A549 (cell line): ENCODE measurements around the gene RASA1. TPM values are rescaled to one million over a fixed set of nuclear protein-coding genes. Genes with fewer than 3 reads are reported as not detected.

Experiments
- ATAC-seq, 2 experiments: fragments of 200-7000 bp in 1 of 2; fragments of >200 bp in 1 of 2; cut with Nextera tagmentation in 1 of 2; cut with Tn5 transposase in 1 of 2; 3 replicates each; pipeline versions ENCODE4 v1.8.0 to v1.9.1; 2018 to 2020; ENCODE audit warnings: mild to moderate bottlenecking in 1 of 2, moderate library complexity in 1 of 2
- CTCF ChIA-PET: fragments of 300-600 bp; sonication (Branson Sonifier 250); formaldehyde crosslinking; extraction: SDS; loops from one replicate; lab custom pipeline; 2021; ENCODE audit warnings: antibody characterized with exemption, inconsistent platforms; lab: Yijun Ruan, JAX
- POLR2A ChIA-PET: fragments of 350-600 bp; formaldehyde crosslinking; extraction: SDS; loops from one replicate; lab custom pipeline; 2021; ENCODE audit warnings: antibody characterized with exemption, inconsistent platforms; lab: Yijun Ruan, JAX
- DNase-seq, 2 experiments: peaks; one replicate each; pipeline versions ENCODE4 v3.0.0 to v3.0.0-alpha.2; 2011 to 2016; ENCODE audit warnings: low read depth in 1 of 2, low spot score in 1 of 2
- FAIRE-seq: peaks from 2 replicates; lab custom pipeline; 2011; peaks lifted over from hg19 to GRCh38; lab: Jason Lieb, UNC
- H3K27ac ChIP-seq, 2 experiments: fragments of >200 bp; sonication (Bioruptor Twin); formaldehyde crosslinking; 3 replicates each; pipeline ENCODE4 v1.5.1; 2016 to 2017
- H3K4me1 ChIP-seq: fragments of >200 bp; sonication (Bioruptor Twin); formaldehyde crosslinking; 3 replicates; pipeline ENCODE4 v1.6.1; 2016
- H3K4me2 ChIP-seq: fragments of >200 bp; sonication (Bioruptor Twin); formaldehyde crosslinking; 3 replicates; pipeline ENCODE4 v1.6.1; 2016
- H3K4me3 ChIP-seq: fragments of >200 bp; sonication (Bioruptor Twin); formaldehyde crosslinking; 3 replicates; pipeline ENCODE4 v1.5.1; 2016
- H3K9me3 ChIP-seq: fragments of >200 bp; sonication (Bioruptor Twin); formaldehyde crosslinking; 3 replicates; pipeline ENCODE4 v1.6.1; 2016
- BHLHE40 ChIP-seq: IDR thresholded peaks from 2 replicates; pipeline ENCODE4 v1.6.1; 2012; ENCODE audit warnings: low read depth, low read length, inconsistent platforms
- EHMT2 ChIP-seq: fragments of 200-600 bp; sonication (generic); IDR thresholded peaks from 2 replicates; pipeline ENCODE4 v1.6.1; 2016; ENCODE audit warnings: antibody characterized with exemption, low read depth, mild to moderate bottlenecking, moderate library complexity
- EP300 ChIP-seq, 2 experiments: fragments of >200 bp; sonication (Bioruptor Twin); formaldehyde crosslinking; IDR thresholded peaks; 2 replicates in 1 of 2; 3 replicates in 1 of 2; pipeline ENCODE4 v1.6.1; 2016 to 2017
- FOXS1 ChIP-seq: fragments of 250-450 bp; sonication (Bioruptor Pico); IDR thresholded peaks from 2 replicates; pipeline ENCODE4 v1.5.0; 2020; ENCODE audit warnings: mild to moderate bottlenecking, moderate library complexity
- GATA3 ChIP-seq: IDR thresholded peaks from 2 replicates; pipeline ENCODE4 v1.6.1; 2012; ENCODE audit warnings: borderline replicate concordance
- HDAC2 ChIP-seq: fragments of 200-600 bp; sonication (generic); IDR thresholded peaks from 2 replicates; pipeline ENCODE4 v1.6.1; 2016
- HOXB13 ChIP-seq: fragments of 250-450 bp; sonication (Bioruptor Pico); IDR thresholded peaks from 2 replicates; pipeline ENCODE4 v1.5.0; 2020; ENCODE audit warnings: low read depth, mild to moderate bottlenecking, moderate library complexity
- HOXB5 ChIP-seq: fragments of 250-450 bp; sonication (Bioruptor Pico); IDR thresholded peaks from 2 replicates; pipeline ENCODE4 v1.5.0; 2020; ENCODE audit warnings: mild to moderate bottlenecking, moderate library complexity
- KDM5A ChIP-seq: fragments of 200-600 bp; sonication (generic); IDR thresholded peaks from 2 replicates; pipeline ENCODE4 v1.6.1; 2016; ENCODE audit warnings: antibody characterized with exemption, mild to moderate bottlenecking
- NPAS2 ChIP-seq: fragments of 250-450 bp; sonication (Bioruptor Pico); IDR thresholded peaks from 2 replicates; pipeline ENCODE4 v1.8.0; 2022; ENCODE audit warnings: mild to moderate bottlenecking, moderate library complexity, borderline replicate concordance
- NR3C1 ChIP-seq: fragments of >200 bp; sonication (Bioruptor Twin); formaldehyde crosslinking; IDR thresholded peaks from 3 replicates; pipeline ENCODE4 v1.6.1; 2017
- POLR2A ChIP-seq: IDR thresholded peaks from 2 replicates; pipeline ENCODE4 v1.6.1; 2012; ENCODE audit warnings: mild to moderate bottlenecking, low read length
- RAD21 ChIP-seq, 2 experiments: fragments of >200 bp in 1 of 2; sonication (Bioruptor Twin) in 1 of 2; formaldehyde crosslinking in 1 of 2; IDR thresholded peaks in 1 of 2; conservative IDR thresholded peaks in 1 of 2; 2 replicates in 1 of 2; 3 replicates in 1 of 2; pipeline ENCODE4 v1.6.1; 2012 to 2018; ENCODE audit warnings: inconsistent platforms in 1 of 2
- RNF2 ChIP-seq: fragments of 200-600 bp; sonication (generic); IDR thresholded peaks from 2 replicates; pipeline ENCODE4 v1.6.1; 2016; ENCODE audit warnings: low read depth, mild to moderate bottlenecking, antibody characterized with exemption, moderate library complexity, borderline replicate concordance
- SMC3 ChIP-seq: fragments of >200 bp; sonication (Bioruptor Twin); formaldehyde crosslinking; IDR thresholded peaks from 3 replicates; pipeline ENCODE4 v1.6.1; 2018; ENCODE audit warnings: inconsistent platforms
- ZSCAN20 ChIP-seq: fragments of 250-450 bp; sonication (Bioruptor Pico); IDR thresholded peaks from 2 replicates; pipeline ENCODE4 v1.8.0; 2022; ENCODE audit warnings: mild to moderate bottlenecking, moderate library complexity
- WGBS: methylation state at CpG from one replicate; pipeline ENCODE4 v1.1.6; 2017; ENCODE audit errors: missing lambda C conversion rate; 5-methylcytosine and 5-hydroxymethylcytosine counted together
- polyA plus RNA-seq, 4 experiments: library from polyadenylated mRNA; depleted of rRNA in 3 of 4; stranded (reverse); fragments of >200 nt; fragmentation: RNase III in 1 of 4; extraction: RNeasy Plus Mini Kit Qiagen cat#74134 plus additional on column Dnase treatment in 1 of 4; gene quantifications; 2 replicates in 3 of 4; 3 replicates in 1 of 4; pipeline ENCODE4 v1.2.3, GENCODE V29; 2011 to 2017
- TF ChIP-seq, protein P1 (sequence below): fragments of 250-450 bp; sonication (Bioruptor Pico); IDR thresholded peaks from 2 replicates; pipeline ENCODE4 v1.5.0; 2021; ENCODE audit warnings: mild to moderate bottlenecking, moderate library complexity, borderline replicate concordance
- TF ChIP-seq, protein P2 (sequence below): fragments of 200-600 bp; sonication (generic); IDR thresholded peaks from 2 replicates; pipeline ENCODE4 v1.6.1; 2016; ENCODE audit warnings: antibody characterized with exemption, mild to moderate bottlenecking, moderate library complexity
- TF ChIP-seq, protein P3 (sequence below): IDR thresholded peaks from 2 replicates; pipeline ENCODE4 v1.6.1; 2012
- TF ChIP-seq, protein P4 (sequence below): fragments of >200 bp; sonication (Bioruptor Twin); formaldehyde crosslinking; IDR thresholded peaks from 3 replicates; pipeline ENCODE4 v1.6.1; 2016
- TF ChIP-seq, protein P5 (sequence below): fragments of >200 bp; sonication (Bioruptor Twin); formaldehyde crosslinking; IDR thresholded peaks from 3 replicates; pipeline ENCODE4 v1.5.1; 2016

The RASA1 gene
- polyA plus RNA-seq, 2 of the 4 experiments (the other 2 are of a cell fraction), result 18.3 to 41.5 TPM

DNA sequence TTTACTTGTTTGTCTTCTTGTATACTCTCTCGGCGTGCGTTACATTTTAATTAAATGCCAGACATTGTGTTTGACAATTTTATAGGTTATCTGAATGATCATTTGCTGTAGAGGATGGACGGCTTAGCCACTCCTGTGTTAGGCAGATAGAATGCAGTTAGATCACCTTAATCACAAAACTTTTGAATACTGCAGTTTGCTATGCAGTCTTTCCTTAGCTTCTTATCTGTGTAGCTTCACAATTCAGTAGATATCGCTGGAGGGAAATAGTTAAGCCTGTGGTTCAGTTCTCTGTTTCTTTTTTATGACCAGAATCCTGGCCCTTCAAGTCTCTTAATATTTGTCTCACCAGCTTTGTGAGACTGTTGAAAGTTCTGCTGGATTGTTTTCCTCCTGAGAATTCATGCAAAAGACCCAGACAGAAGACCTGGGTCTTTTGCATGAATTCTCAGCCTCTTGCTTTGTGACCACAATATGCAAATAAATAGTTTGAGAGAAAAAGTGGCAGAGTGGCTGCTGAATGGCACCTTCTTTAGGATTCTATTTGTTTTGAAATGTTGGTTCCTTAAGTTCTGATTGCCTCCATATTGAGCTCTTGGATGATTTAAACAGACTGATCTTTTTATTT lies 40.2 kb downstream of the RASA1 start:
- no peak for FAIRE-seq
- no peak for ATAC-seq
- Histone ChIP-seq H3K4me1 (no peaks in the 10 kb centered on the region), H3K27ac (no peak overlapping the region), H3K4me2 (no peak overlapping the region), H3K9me3 (no peaks in the 10 kb centered on the region), H3K4me3 (no peak overlapping the region)
- DNase-seq, result no peak
- WGBS, result 96% methylated on average over 5 of the region's 5 CpGs
- ChIA-PET POLR2A (no interaction called here), CTCF (interaction anchor here (1.2 kb wide), 1 partner anchor 22 kb away, joined by 3 read pairs; no protein-coding TSS in a partner anchor)
- TF ChIP-seq, protein P1, sequence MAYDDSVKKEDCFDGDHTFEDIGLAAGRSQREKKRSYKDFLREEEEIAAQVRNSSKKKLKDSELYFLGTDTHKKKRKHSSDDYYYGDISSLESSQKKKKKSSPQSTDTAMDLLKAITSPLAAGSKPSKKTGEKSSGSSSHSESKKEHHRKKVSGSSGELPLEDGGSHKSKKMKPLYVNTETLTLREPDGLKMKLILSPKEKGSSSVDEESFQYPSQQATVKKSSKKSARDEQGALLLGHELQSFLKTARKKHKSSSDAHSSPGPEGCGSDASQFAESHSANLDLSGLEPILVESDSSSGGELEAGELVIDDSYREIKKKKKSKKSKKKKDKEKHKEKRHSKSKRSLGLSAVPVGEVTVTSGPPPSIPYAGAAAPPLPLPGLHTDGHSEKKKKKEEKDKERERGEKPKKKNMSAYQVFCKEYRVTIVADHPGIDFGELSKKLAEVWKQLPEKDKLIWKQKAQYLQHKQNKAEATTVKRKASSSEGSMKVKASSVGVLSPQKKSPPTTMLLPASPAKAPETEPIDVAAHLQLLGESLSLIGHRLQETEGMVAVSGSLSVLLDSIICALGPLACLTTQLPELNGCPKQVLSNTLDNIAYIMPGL (CRISPR knock-in tag), result no peak
- TF ChIP-seq, protein P2, sequence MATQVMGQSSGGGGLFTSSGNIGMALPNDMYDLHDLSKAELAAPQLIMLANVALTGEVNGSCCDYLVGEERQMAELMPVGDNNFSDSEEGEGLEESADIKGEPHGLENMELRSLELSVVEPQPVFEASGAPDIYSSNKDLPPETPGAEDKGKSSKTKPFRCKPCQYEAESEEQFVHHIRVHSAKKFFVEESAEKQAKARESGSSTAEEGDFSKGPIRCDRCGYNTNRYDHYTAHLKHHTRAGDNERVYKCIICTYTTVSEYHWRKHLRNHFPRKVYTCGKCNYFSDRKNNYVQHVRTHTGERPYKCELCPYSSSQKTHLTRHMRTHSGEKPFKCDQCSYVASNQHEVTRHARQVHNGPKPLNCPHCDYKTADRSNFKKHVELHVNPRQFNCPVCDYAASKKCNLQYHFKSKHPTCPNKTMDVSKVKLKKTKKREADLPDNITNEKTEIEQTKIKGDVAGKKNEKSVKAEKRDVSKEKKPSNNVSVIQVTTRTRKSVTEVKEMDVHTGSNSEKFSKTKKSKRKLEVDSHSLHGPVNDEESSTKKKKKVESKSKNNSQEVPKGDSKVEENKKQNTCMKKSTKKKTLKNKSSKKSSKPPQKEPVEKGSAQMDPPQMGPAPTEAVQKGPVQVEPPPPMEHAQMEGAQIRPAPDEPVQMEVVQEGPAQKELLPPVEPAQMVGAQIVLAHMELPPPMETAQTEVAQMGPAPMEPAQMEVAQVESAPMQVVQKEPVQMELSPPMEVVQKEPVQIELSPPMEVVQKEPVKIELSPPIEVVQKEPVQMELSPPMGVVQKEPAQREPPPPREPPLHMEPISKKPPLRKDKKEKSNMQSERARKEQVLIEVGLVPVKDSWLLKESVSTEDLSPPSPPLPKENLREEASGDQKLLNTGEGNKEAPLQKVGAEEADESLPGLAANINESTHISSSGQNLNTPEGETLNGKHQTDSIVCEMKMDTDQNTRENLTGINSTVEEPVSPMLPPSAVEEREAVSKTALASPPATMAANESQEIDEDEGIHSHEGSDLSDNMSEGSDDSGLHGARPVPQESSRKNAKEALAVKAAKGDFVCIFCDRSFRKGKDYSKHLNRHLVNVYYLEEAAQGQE, result no peak
- no peak for TF ChIP-seq NPAS2 (CRISPR knock-in tag)
- TF ChIP-seq RAD21 (conservative IDR thresholded peaks at IDR 0.05 in 1 of 2, IDR thresholded peaks at IDR 0.05 in 1 of 2), result no peak
- TF ChIP-seq FOXS1 (CRISPR knock-in tag), result no peak
- TF ChIP-seq, protein P3, sequence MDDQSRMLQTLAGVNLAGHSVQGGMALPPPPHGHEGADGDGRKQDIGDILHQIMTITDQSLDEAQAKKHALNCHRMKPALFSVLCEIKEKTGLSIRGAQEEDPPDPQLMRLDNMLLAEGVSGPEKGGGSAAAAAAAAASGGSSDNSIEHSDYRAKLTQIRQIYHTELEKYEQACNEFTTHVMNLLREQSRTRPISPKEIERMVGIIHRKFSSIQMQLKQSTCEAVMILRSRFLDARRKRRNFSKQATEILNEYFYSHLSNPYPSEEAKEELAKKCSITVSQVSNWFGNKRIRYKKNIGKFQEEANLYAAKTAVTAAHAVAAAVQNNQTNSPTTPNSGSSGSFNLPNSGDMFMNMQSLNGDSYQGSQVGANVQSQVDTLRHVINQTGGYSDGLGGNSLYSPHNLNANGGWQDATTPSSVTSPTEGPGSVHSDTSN, result no peak
- TF ChIP-seq BHLHE40, result no peak
- TF ChIP-seq EHMT2, result no peak
- no peak for TF ChIP-seq GATA3

DNA sequence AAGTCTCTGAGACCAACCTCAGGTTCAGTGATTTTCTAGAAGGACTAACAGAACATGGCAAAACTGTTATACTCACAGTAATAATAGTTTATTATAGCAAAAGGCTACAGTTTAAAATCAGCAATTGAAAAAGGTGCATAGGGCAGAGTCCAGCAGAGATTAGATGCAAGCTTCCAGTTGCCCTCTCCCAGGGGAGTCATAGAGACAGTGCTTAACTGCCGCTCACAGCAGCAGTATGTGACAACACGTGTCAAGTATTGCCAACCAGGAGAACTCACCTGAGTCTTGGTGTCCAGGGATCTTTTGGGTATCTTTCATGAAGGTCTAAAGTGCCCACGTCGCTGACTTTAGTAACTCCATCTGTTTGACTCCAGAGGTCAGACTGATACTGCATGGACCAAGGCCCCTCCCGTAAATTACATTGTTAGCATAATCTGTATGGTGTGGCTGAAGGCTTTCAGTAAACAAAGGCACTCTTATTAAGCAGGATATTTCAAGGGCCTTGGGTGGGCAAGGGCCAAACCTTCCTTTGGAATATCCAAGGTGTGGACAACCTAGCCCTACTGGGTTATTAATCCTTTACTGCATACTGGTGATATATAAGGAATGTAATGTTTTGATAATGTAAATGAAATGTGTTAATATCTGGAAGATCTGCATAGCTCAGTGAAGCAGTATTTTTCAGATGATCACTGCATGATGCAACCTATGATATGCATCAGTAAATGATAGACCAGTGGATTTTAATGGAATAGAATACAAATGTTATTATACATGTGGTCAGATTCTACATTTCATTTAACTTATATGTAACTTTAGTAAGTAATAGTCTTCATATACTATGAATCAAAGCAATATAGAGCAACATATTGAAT lies 44.0 kb downstream of the RASA1 start:
- ATAC-seq (no peak), DNase-seq (no peak)
- 91% methylated on average over 5 of the region's 5 CpGs for WGBS
- no peaks in the 10 kb centered on the region; the same call in 2 of the 3 replicates for H3K4me1 ChIP-seq
- CTCF ChIA-PET, result no interaction called here
- H3K27ac ChIP-seq, result no peak overlapping the region
- TF ChIP-seq HDAC2 (no peak), NR3C1 (no peak), HOXB5 (CRISPR knock-in tag) (no peak), RNF2 (no peak), KDM5A (no peak), EP300 (IDR thresholded peaks at IDR 0.05) (no peak), HOXB13 (no peak), ZSCAN20 (CRISPR knock-in tag) (no peak), POLR2A (no peak), SMC3 (no peak)
- TF ChIP-seq, protein P4, sequence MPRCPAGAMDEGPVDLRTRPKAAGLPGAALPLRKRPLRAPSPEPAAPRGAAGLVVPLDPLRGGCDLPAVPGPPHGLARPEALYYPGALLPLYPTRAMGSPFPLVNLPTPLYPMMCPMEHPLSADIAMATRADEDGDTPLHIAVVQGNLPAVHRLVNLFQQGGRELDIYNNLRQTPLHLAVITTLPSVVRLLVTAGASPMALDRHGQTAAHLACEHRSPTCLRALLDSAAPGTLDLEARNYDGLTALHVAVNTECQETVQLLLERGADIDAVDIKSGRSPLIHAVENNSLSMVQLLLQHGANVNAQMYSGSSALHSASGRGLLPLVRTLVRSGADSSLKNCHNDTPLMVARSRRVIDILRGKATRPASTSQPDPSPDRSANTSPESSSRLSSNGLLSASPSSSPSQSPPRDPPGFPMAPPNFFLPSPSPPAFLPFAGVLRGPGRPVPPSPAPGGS, result no peak
- TF ChIP-seq, protein P5, sequence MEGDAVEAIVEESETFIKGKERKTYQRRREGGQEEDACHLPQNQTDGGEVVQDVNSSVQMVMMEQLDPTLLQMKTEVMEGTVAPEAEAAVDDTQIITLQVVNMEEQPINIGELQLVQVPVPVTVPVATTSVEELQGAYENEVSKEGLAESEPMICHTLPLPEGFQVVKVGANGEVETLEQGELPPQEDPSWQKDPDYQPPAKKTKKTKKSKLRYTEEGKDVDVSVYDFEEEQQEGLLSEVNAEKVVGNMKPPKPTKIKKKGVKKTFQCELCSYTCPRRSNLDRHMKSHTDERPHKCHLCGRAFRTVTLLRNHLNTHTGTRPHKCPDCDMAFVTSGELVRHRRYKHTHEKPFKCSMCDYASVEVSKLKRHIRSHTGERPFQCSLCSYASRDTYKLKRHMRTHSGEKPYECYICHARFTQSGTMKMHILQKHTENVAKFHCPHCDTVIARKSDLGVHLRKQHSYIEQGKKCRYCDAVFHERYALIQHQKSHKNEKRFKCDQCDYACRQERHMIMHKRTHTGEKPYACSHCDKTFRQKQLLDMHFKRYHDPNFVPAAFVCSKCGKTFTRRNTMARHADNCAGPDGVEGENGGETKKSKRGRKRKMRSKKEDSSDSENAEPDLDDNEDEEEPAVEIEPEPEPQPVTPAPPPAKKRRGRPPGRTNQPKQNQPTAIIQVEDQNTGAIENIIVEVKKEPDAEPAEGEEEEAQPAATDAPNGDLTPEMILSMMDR, result no peak
- TF ChIP-seq, all 56 proteins: peak for 0
- Histone ChIP-seq H3K9me3 (no peaks in the 10 kb centered on the region), H3K4me3 (no peak overlapping the region), H3K4me2 (no peak overlapping the region)
- POLR2A ChIA-PET, result no interaction called here
- FAIRE-seq, result no peak
